ENCODE measurements around the gene SCD5.

- TF ChIP-seq CTCF (IDR thresholded peaks at IDR 0.05) (no peak), EZH2 (IDR thresholded peaks at IDR 0.05; ENCODE audit: borderline replicate concordance, insufficient read depth, low read depth, low read length, poor library complexity, severe bottlenecking) (no peak)
These were observed 5.2 kb upstream of the SCD5 start for GRCh38 chr4:82803746-82804145.

All from B cell (primary cell).